Type B pancreatic cell (in vitro differentiated cells): ENCODE measurements around the gene TNFSF15. TPM values are rescaled to one million over a fixed set of nuclear protein-coding genes. Genes with fewer than 3 reads are reported as not detected.

Source experiments
- DNase-seq: peaks from one replicate; pipeline ENCODE4 v3.0.0; 2021; ENCODE audit warnings: mixed read lengths; ENCODE audit not compliant: unreplicated experiment; ENCODE audit errors: extremely low spot score
- H3K27ac Mint-ChIP-seq: 2 replicates; pipeline ENCODE4 v1.8.0; 2021; ENCODE audit warnings: mild to moderate bottlenecking, mixed read lengths
- H3K27me3 Mint-ChIP-seq: 2 replicates; pipeline ENCODE4 v1.8.0; 2021; ENCODE audit warnings: mixed read lengths
- H3K36me3 Mint-ChIP-seq: 2 replicates; pipeline ENCODE4 v1.8.0; 2021; ENCODE audit warnings: mixed read lengths
- H3K4me1 Mint-ChIP-seq: one replicate; pipeline ENCODE4 v1.8.0; 2021; ENCODE audit warnings: mixed read lengths; ENCODE audit not compliant: unreplicated experiment
- H3K4me3 Mint-ChIP-seq: 2 replicates; pipeline ENCODE4 v1.8.0; 2021; ENCODE audit warnings: mild to moderate bottlenecking, mixed read lengths
- H3K9me3 Mint-ChIP-seq: 2 replicates; pipeline ENCODE4 v1.8.0; 2021; ENCODE audit warnings: mixed read lengths
- CTCF ChIP-seq: fragments of 200-600 bp; sonication (generic); conservative IDR thresholded peaks from 2 replicates; pipeline ENCODE4 v1.5.0; 2021; ENCODE audit warnings: antibody characterized with exemption, mild to moderate bottlenecking
- long read RNA-seq: library from polyadenylated mRNA; unstranded; transcript quantifications from one replicate; pipeline ENCODE4 v2.0.0, GENCODE V29; 2020
- total RNA-seq: library from RNA; stranded (reverse); gene quantifications from 2 replicates; pipeline ENCODE4 v1.2.1, GENCODE V29; 2021; ENCODE audit warnings: low replicate concordance

The TNFSF15 gene
- 3.3 and 7.3 TPM in 2 replicates for total RNA-seq
- long read RNA-seq, full-length matches to known transcripts: 12 of 16 reads
- long read RNA-seq, partial matches to known transcripts: 0 of 16 reads
- long read RNA-seq, other reads (novel, unspliced or antisense): 4 of 16 reads

GRCh38 chr9:114805670-114806525 lies at the start of gene TNFSF15:
Gene TNFSF15 (minus strand): TSS chr9:114806039. CDS start chr9:114806012, 27 bp downstream.
- TF ChIP-seq CTCF: no peak
- peaks cover 45% of the 10 kb centered on the region for H3K4me1 Mint-ChIP-seq
- peak within 1 kb of the TSS; percentile 82 for H3K4me3 Mint-ChIP-seq
- peak within 1 kb of the TSS; percentile 97 for H3K27ac Mint-ChIP-seq
- H3K36me3 Mint-ChIP-seq: peaks cover 4% of the 10 kb centered on the region
- H3K9me3 Mint-ChIP-seq: no peaks in the 10 kb centered on the region
- H3K27me3 Mint-ChIP-seq: no peaks in the 10 kb centered on the region
- DNase-seq: peak; percentile 68

- H3K27ac Mint-ChIP-seq: no peak overlapping the region
- DNase-seq: no peak
- no peak for TF ChIP-seq CTCF
- no peaks in the 10 kb centered on the region for H3K36me3 Mint-ChIP-seq
- H3K9me3 Mint-ChIP-seq: peaks cover 12% of the 10 kb centered on the region
- peaks cover 20% of the 10 kb centered on the region for H3K4me1 Mint-ChIP-seq
- peaks cover 5% of the 10 kb centered on the region for H3K27me3 Mint-ChIP-seq
- H3K4me3 Mint-ChIP-seq: no peak overlapping the region
Measured at GRCh38 chr9:114855488-114855887, 49.6 kb upstream of the TNFSF15 start.

- no peak overlapping the region for H3K4me3 Mint-ChIP-seq
- DNase-seq: no peak
- H3K36me3 Mint-ChIP-seq: no peaks in the 10 kb centered on the region
- peaks cover 20% of the 10 kb centered on the region for H3K4me1 Mint-ChIP-seq
- H3K27me3 Mint-ChIP-seq: peaks cover 5% of the 10 kb centered on the region
- H3K9me3 Mint-ChIP-seq: peaks cover 12% of the 10 kb centered on the region
- no peak overlapping the region for H3K27ac Mint-ChIP-seq
- TF ChIP-seq CTCF: no peak
Measured at GRCh38 chr9:114854736-114855355, 49.0 kb upstream of the TNFSF15 start.

GRCh38 chr9:114853071-114853855 lies 47.4 kb upstream of the TNFSF15 start:
- H3K27ac Mint-ChIP-seq: no peak overlapping the region
- H3K9me3 Mint-ChIP-seq: peaks cover 6% of the 10 kb centered on the region
- H3K4me1 Mint-ChIP-seq: peaks cover 20% of the 10 kb centered on the region
- no peak overlapping the region for H3K4me3 Mint-ChIP-seq
- H3K36me3 Mint-ChIP-seq: no peaks in the 10 kb centered on the region
- TF ChIP-seq CTCF: no peak
- no peak for DNase-seq
- H3K27me3 Mint-ChIP-seq: no peaks in the 10 kb centered on the region

- TF ChIP-seq CTCF: no peak
- Mint-ChIP-seq H3K36me3 (no peaks in the 10 kb centered on the region), H3K4me1 (peaks cover 20% of the 10 kb centered on the region), H3K27me3 (no peaks in the 10 kb centered on the region), H3K4me3 (no peak overlapping the region), H3K27ac (no peak overlapping the region), H3K9me3 (peaks cover 6% of the 10 kb centered on the region)
- DNase-seq: no peak
Measured at GRCh38 chr9:114852050-114852594, 46.3 kb upstream of the TNFSF15 start.
